HG03280 (cell line): ENCODE measurements around the gene SCAMP4.

Experiments
- ATAC-seq: cut with Tn5 transposase; IDR thresholded peaks from one replicate; pipeline ENCODE4 v1.9.1; 2021; ENCODE audit warnings: mild to moderate bottlenecking, moderate library complexity; ENCODE audit not compliant: unreplicated experiment

The SCAMP4 gene

GRCh38 chr19:1905110-1905862 lies at the start of gene SCAMP4, which contains the start of gene ADAT3:
SCAMP4 (plus strand) TSS chr19:1905399; CDS start chr19:1915020, 9,621 bp downstream.
ADAT3 (plus strand) TSS chr19:1905399; CDS start chr19:1912048, 6,649 bp downstream.
- peak; percentile 87 for ATAC-seq

GRCh38 chr19:1855828-1856255 lies 49.4 kb upstream of the SCAMP4 start:
- ATAC-seq, result no peak

- no peak for ATAC-seq
Observed at GRCh38 chr19:1856345-1856697, 48.9 kb upstream of the SCAMP4 start.

GRCh38 chr19:1856698-1857603 lies 48.2 kb upstream of the SCAMP4 start:
- no peak for ATAC-seq

- ATAC-seq, result no peak
Observed at GRCh38 chr19:1857648-1858326, 47.4 kb upstream of the SCAMP4 start.

- no peak for ATAC-seq
Observed at GRCh38 chr19:1858412-1859081, 46.7 kb upstream of the SCAMP4 start.

GRCh38 chr19:1859331-1859781 lies 45.8 kb upstream of the SCAMP4 start:
- ATAC-seq, result no peak

GRCh38 chr19:1860042-1860775 lies 45.0 kb upstream of the SCAMP4 start:
- ATAC-seq, result no peak

GRCh38 chr19:1860821-1861598 lies 44.2 kb upstream of the SCAMP4 start:
- no peak for ATAC-seq

GRCh38 chr19:1861599-1862031 lies 43.6 kb upstream of the SCAMP4 start:
- ATAC-seq, result no peak

GRCh38 chr19:1862068-1862423 lies 43.2 kb upstream of the SCAMP4 start:
- ATAC-seq, result no peak

GRCh38 chr19:1862424-1863327 lies 42.5 kb upstream of the SCAMP4 start:
- ATAC-seq, result peak; percentile 16

- no peak for ATAC-seq
Observed at GRCh38 chr19:1863328-1863637, 41.9 kb upstream of the SCAMP4 start, which contains the start of gene KLF16. KLF16 (minus strand) TSS chr19:1863579; CDS start chr19:1863497, 82 bp downstream.

- peak; percentile 58 for ATAC-seq
Observed at GRCh38 chr19:1863638-1864479, 41.3 kb upstream of the SCAMP4 start.

GRCh38 chr19:1864480-1865171 lies 40.6 kb upstream of the SCAMP4 start:
- peak; percentile 28 for ATAC-seq

GRCh38 chr19:1865172-1866010 lies 39.8 kb upstream of the SCAMP4 start:
- no peak for ATAC-seq
